ENCODE data around the gene BTBD3. TPM values are rescaled to one million over a fixed set of nuclear protein-coding genes. Genes with fewer than 3 reads are reported as not detected.

BTBD3 gene
- total RNA-seq, 6 experiments from 2014 or later = 26.1 to 32.2 (median 29.5) TPM

DNA sequence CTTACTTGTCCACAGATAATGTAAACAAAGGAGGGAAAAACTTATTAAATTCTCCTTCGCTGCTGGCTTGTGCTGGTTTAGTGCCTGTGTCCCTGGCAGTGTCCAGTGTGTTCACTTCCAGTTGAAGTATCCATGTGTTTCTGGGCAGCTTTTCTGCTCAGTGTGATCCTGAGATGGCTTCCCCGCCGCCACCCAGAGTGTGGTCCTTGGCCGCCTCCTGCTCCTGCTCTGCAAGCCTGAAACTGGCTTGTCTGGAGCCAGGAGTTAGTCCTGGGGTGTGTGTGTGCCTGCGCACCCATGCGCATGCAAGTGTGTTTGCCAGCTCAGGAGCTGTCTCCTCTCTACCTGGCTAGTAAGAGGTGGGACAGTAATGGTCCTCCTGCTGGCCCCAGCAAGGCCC lies 7.2 kb downstream of the BTBD3 start:
- Mint-ChIP-seq H3K4me3 (no peak overlapping the region), H3K4me1 (ENCODE audit: low read depth) (0 out of 2 replicates have a peak, but pooled peaks cover 6% of the 10 kb centered on the region), H3K27ac (no peak overlapping the region), H3K36me3 (ENCODE audit: low read depth) (peaks cover 28% of the 10 kb centered on the region), H3K9me3 (no peaks in the 10 kb centered on the region), H3K27me3 (ENCODE audit: insufficient read depth) (no peaks in the 10 kb centered on the region; the same call in 1 of the 2 replicates)
- DNase-seq = no peak
- TF ChIP-seq, protein P1, sequence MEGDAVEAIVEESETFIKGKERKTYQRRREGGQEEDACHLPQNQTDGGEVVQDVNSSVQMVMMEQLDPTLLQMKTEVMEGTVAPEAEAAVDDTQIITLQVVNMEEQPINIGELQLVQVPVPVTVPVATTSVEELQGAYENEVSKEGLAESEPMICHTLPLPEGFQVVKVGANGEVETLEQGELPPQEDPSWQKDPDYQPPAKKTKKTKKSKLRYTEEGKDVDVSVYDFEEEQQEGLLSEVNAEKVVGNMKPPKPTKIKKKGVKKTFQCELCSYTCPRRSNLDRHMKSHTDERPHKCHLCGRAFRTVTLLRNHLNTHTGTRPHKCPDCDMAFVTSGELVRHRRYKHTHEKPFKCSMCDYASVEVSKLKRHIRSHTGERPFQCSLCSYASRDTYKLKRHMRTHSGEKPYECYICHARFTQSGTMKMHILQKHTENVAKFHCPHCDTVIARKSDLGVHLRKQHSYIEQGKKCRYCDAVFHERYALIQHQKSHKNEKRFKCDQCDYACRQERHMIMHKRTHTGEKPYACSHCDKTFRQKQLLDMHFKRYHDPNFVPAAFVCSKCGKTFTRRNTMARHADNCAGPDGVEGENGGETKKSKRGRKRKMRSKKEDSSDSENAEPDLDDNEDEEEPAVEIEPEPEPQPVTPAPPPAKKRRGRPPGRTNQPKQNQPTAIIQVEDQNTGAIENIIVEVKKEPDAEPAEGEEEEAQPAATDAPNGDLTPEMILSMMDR (IDR thresholded peaks at IDR 0.05) = no peak

DNA sequence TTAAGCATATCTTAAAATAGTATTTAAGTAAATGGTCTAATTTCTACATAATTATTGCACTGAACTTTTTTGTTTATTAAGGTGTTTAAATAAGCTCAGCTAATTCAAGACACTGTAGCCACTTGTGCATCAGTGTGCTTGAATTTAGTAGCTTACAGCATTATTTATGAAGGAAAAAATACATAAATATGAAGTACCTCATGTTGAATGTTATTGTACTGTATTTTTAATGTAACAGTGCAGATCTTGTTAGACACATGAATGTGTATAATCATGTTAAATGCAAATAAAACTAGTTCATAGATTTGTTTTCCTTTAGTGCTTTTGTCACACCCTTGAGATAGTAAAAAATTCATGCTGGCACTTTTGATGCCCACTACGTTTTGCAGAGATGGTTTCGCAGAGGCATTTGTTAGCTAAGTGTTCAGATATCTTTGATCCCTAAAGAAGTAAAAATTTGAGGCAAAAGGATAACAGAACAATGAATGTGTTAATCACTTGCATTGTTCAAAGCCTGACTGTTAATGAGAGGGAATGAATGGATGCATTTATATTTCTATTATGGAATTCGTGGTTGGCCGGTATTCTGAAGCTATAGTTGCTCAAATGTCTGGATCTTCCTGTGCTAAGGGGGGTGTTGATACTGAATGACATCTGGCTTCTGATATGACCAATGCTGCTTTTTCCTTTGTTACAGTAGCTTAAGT lies 8.8 kb downstream of the BTBD3 start:
- no peaks in the 10 kb centered on the region for H3K9me3 Mint-ChIP-seq
- H3K4me3 Mint-ChIP-seq = no peak overlapping the region
- H3K27ac Mint-ChIP-seq = no peak overlapping the region

DNA sequence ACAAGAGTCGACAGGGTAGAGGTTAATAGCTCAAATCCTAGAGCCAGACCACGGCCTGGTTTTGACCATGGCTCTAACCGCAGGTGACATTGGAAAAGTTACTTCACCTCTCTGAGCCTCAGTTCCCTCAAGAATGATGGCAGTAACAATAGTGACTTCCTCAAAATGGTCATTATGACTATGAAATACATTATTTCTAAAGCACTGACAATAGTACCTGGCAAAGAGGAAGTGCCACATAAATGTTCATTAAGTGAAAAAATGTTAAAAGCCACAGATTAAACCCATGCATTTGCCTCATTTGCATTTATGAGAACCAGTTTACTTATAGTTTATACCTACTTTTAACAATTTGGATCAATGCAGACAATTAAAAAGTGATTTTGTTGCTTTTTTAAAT lies 12.3 kb downstream of the BTBD3 start:
- no peak for DNase-seq
- Mint-ChIP-seq H3K9me3 (no peaks in the 10 kb centered on the region), H3K36me3 (ENCODE audit: low read depth) (0 out of 2 replicates have a peak, but pooled peaks cover 14% of the 10 kb centered on the region), H3K4me3 (no peak overlapping the region), H3K27me3 (ENCODE audit: insufficient read depth) (peaks cover 6% of the 10 kb centered on the region), H3K27ac (no peak overlapping the region), H3K4me1 (ENCODE audit: low read depth) (no peaks in the 10 kb centered on the region)
- TF ChIP-seq, protein P1 (IDR thresholded peaks at IDR 0.05) = no peak

More for the DNA sequence above, 8.8 kb downstream of the BTBD3 start:
- TF ChIP-seq, protein P1 (IDR thresholded peaks at IDR 0.05) = no peak
- Mint-ChIP-seq H3K4me1 (ENCODE audit: low read depth) (no peaks in the 10 kb centered on the region), H3K27me3 (ENCODE audit: insufficient read depth) (no peaks in the 10 kb centered on the region; the same call in 1 of the 2 replicates), H3K36me3 (ENCODE audit: low read depth) (peaks cover 28% of the 10 kb centered on the region)
- no peak for DNase-seq

DNA sequence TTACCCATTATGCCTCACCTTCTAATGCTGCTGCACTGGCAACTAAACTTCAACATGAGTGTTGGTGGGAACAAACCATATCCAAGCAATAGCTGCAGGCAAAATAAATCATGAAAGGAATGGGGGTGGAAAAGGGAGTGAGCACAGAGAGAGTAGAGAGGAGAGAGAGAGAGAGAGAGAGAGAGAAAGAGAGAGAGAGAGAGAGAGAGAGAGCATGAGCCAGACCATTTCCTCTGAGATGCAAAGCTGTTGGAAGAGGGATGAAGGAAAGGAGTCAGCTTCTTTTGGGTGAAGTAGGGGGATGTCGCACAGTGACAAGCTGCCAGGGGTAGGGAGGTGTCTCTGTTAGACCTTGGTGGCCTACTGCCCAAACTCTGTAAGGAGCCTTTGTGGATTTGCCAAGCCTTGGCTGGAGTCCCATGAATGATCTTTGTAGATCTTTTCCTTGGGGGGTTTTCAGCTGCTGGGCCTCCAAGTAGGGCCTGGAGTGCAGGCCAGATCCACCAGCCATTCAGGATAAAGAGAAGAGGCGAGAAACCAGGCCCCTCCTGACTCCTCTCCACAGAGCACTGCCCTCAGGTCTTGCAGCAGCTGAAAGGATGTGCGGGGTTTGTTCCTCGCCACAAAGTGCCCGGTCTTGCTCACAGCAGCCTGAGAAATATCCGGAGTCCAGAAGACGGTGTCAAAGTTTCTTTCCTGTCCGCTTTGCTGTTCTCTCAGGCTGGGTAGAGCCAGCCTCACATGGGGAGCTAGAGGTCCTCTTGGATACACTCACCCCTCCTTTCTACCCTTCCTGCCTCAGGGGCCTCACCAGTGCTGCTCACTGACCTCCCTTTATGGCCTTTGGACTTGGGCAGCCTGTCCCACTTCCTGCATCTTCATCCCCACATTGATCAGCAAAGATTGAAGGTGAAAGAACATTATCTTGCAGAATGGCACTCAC lies 17.8 kb downstream of the BTBD3 start:
- no peak for DNase-seq
- no peaks in the 10 kb centered on the region for H3K36me3 Mint-ChIP-seq (ENCODE audit: low read depth)
- no peak overlapping the region for H3K4me3 Mint-ChIP-seq
- H3K27ac Mint-ChIP-seq = no peak overlapping the region
- H3K9me3 Mint-ChIP-seq = no peaks in the 10 kb centered on the region
- H3K27me3 Mint-ChIP-seq (ENCODE audit: insufficient read depth) = peaks cover 9% of the 10 kb centered on the region; the same call in 1 of the 2 replicates
- H3K4me1 Mint-ChIP-seq (ENCODE audit: low read depth) = no peaks in the 10 kb centered on the region
- TF ChIP-seq, protein P1 (IDR thresholded peaks at IDR 0.05) = no peak

DNA sequence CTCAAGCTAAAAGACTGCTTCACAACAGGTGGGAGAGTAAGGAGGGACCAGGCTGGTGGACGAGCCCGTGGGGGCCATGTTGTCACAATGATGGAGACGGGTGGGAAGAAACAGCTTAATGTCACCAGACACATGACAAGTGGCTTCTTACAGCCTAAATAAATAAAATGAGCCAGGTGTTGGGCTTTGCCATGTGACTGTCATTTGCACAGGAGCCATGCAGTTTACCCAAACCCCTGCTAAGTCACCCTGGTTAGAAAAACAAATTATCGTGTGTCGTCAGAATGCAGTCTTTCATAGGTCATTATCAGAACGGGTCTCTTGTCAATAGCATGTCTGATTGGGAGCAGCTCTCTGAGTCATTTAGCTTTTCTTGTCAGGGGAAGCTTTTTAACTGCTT lies 18.5 kb downstream of the BTBD3 start:
- TF ChIP-seq, protein P1 (IDR thresholded peaks at IDR 0.05) = no peak
- no peaks in the 10 kb centered on the region for H3K36me3 Mint-ChIP-seq (ENCODE audit: low read depth)
- no peaks in the 10 kb centered on the region for H3K4me1 Mint-ChIP-seq (ENCODE audit: low read depth)
- no peak overlapping the region for H3K4me3 Mint-ChIP-seq
- no peak overlapping the region for H3K27ac Mint-ChIP-seq
- H3K27me3 Mint-ChIP-seq (ENCODE audit: insufficient read depth) = peaks cover 9% of the 10 kb centered on the region; the same call in 1 of the 2 replicates
- no peak for DNase-seq
- no peaks in the 10 kb centered on the region for H3K9me3 Mint-ChIP-seq
